OCI-LY1 (cell line): ENCODE measurements around the gene NOXA1.

Source experiments
- H2AFZ ChIP-seq: fragments of 200-600 bp; sonication (generic), shearing (Covaris generic); 2 replicates; pipeline ENCODE4 v1.6.0; 2014; ENCODE audit warnings: antibody characterized with exemption, mild to moderate bottlenecking, low read length
- H3F3A ChIP-seq: fragments of 200-600 bp; sonication (generic), shearing (Covaris generic); 2 replicates; pipeline ENCODE4 v1.6.0; 2014; ENCODE audit warnings: mild to moderate bottlenecking, antibody characterized with exemption, low read length, moderate library complexity; ENCODE audit not compliant: insufficient read depth
- H3K27ac ChIP-seq: fragments of 200-600 bp; sonication (generic); 2 replicates; pipeline ENCODE4 v1.5.1; 2014; ENCODE audit warnings: low read length, mixed run types, mild to moderate bottlenecking, low read depth; ENCODE audit not compliant: poor library complexity, severe bottlenecking
- H3K27me3 ChIP-seq: fragments of 200-600 bp; sonication (generic); 2 replicates; pipeline ENCODE4 v1.6.0; 2014; ENCODE audit warnings: antibody characterized with exemption, mild to moderate bottlenecking, low read length, moderate library complexity; ENCODE audit not compliant: insufficient read depth
- H3K36me3 ChIP-seq: fragments of 200-600 bp; sonication (generic); 2 replicates; pipeline ENCODE4 v1.6.1; 2014; ENCODE audit warnings: mild to moderate bottlenecking, antibody characterized with exemption, low read length, moderate library complexity, mixed read lengths; ENCODE audit not compliant: insufficient read depth
- H3K4me1 ChIP-seq: fragments of 200-600 bp; sonication (generic); 2 replicates; pipeline ENCODE4 v1.5.1; 2014; ENCODE audit warnings: mild to moderate bottlenecking, low read length, moderate library complexity; ENCODE audit not compliant: insufficient read depth, severe bottlenecking
- H3K4me2 ChIP-seq: fragments of 200-600 bp; sonication (generic), shearing (Covaris generic); 2 replicates; pipeline ENCODE4 v1.6.1; 2014; ENCODE audit warnings: low read length
- H3K4me3 ChIP-seq: fragments of 200-600 bp; sonication (generic); 2 replicates; pipeline ENCODE4 v1.5.1; 2014; ENCODE audit warnings: low read length, low read depth, mild to moderate bottlenecking, mixed read lengths; ENCODE audit not compliant: poor library complexity, severe bottlenecking
- H3K79me2 ChIP-seq: fragments of 200-600 bp; shearing (Covaris generic); 2 replicates; pipeline ENCODE4 v1.6.1; 2016; ENCODE audit warnings: mixed run types, low read length, mixed read lengths; ENCODE audit not compliant: insufficient read depth
- H3K9ac ChIP-seq: fragments of 200-600 bp; sonication (generic), shearing (Covaris generic); 2 replicates; pipeline ENCODE4 v1.6.1; 2014; ENCODE audit warnings: mild to moderate bottlenecking, low read length, mixed read lengths
- H3K9me2 ChIP-seq: fragments of 200-600 bp; sonication (generic), shearing (Covaris generic); 2 replicates; pipeline ENCODE4 v1.6.1; 2014; ENCODE audit warnings: low read depth, mild to moderate bottlenecking, low read length, mixed read lengths
- H3K9me3 ChIP-seq: fragments of 200-600 bp; shearing (Covaris generic); 2 replicates; pipeline ENCODE4 v1.6.1; 2014; ENCODE audit warnings: low read length, mixed read lengths
- H4K20me1 ChIP-seq: fragments of 200-600 bp; sonication (generic), shearing (Covaris generic); 2 replicates; pipeline ENCODE4 v1.6.0; 2016; ENCODE audit warnings: mild to moderate bottlenecking, low read length; ENCODE audit not compliant: insufficient read depth
- CTCF ChIP-seq: fragments of 200-600 bp; sonication (generic), shearing (Covaris generic); IDR thresholded peaks from 2 replicates; pipeline ENCODE4 v1.5.1; 2017; ENCODE audit warnings: mild to moderate bottlenecking, antibody characterized with exemption, low read length, moderate library complexity, mixed read lengths
- EZH2 ChIP-seq: fragments of 200-600 bp; sonication (generic), shearing (Covaris generic); IDR thresholded peaks from 2 replicates; pipeline ENCODE4 v1.8.0; 2017; ENCODE audit warnings: borderline replicate concordance, mixed run types, mild to moderate bottlenecking, antibody characterized with exemption, low read length, moderate library complexity, mixed read lengths

Gene NOXA1

GRCh38 chr9:137429974-137430722, 7.0 kb downstream of the NOXA1 start:
- Histone ChIP-seq H3K9me3 (no peaks in the 10 kb centered on the region), H3K9me2 (no peaks in the 10 kb centered on the region), H3K4me2 (peak overlapping the region; percentile 51), H3K9ac (no peak overlapping the region), H3K79me2 (no peaks in the 10 kb centered on the region), H3K27me3 (peaks cover 24% of the 10 kb centered on the region; the same call in 1 of the 2 replicates), H3K27ac (no peak overlapping the region), H4K20me1 (no peaks in the 10 kb centered on the region), H3F3A (no peaks in the 10 kb centered on the region), H3K4me3 (peak overlapping the region; percentile 39), H3K36me3 (no peaks in the 10 kb centered on the region), H2AFZ (no peak overlapping the region), H3K4me1 (peaks cover 17% of the 10 kb centered on the region)
- TF ChIP-seq CTCF = no peak

- Histone ChIP-seq H3K4me3 (no peak overlapping the region), H3K4me1 (peaks cover 17% of the 10 kb centered on the region), H3K36me3 (no peaks in the 10 kb centered on the region), H3K27me3 (peaks cover 24% of the 10 kb centered on the region; the same call in 1 of the 2 replicates), H2AFZ (no peak overlapping the region), H3K9me2 (no peaks in the 10 kb centered on the region), H3K9me3 (no peaks in the 10 kb centered on the region), H4K20me1 (no peaks in the 10 kb centered on the region), H3K4me2 (no peak overlapping the region), H3K9ac (no peak overlapping the region), H3K27ac (no peak overlapping the region), H3F3A (no peaks in the 10 kb centered on the region), H3K79me2 (no peaks in the 10 kb centered on the region)
- no peak for TF ChIP-seq CTCF
- TF ChIP-seq EZH2 = no peak
Observed at GRCh38 chr9:137430723-137431415, 7.7 kb downstream of the NOXA1 start.

GRCh38 chr9:137431416-137431931, 8.3 kb downstream of the NOXA1 start:
- Histone ChIP-seq H3K4me2 (no peak overlapping the region), H3K9me3 (no peaks in the 10 kb centered on the region), H4K20me1 (no peaks in the 10 kb centered on the region), H3K4me3 (no peak overlapping the region), H3K27ac (no peak overlapping the region), H3F3A (no peaks in the 10 kb centered on the region), H3K9me2 (no peaks in the 10 kb centered on the region), H2AFZ (no peak overlapping the region), H3K4me1 (peaks cover 17% of the 10 kb centered on the region), H3K9ac (no peak overlapping the region), H3K36me3 (no peaks in the 10 kb centered on the region), H3K27me3 (peaks cover 19% of the 10 kb centered on the region; the same call in 1 of the 2 replicates), H3K79me2 (no peaks in the 10 kb centered on the region)
- TF ChIP-seq EZH2 (no peak), CTCF (no peak)
